MM.1S (cell line): ENCODE data around the gene ARHGAP28.
A peak's percentile ranks its signal among the peaks of the same experiment; 100 is the strongest.

Source experiments
- DNase-seq: peaks from one replicate; pipeline ENCODE4 v3.0.0-alpha.2; 2015
- H2AFZ ChIP-seq: fragments of 300-600 bp; sonication (generic); 2 replicates; pipeline ENCODE4 v1.6.0; 2016; ENCODE audit warnings: antibody characterized with exemption, low read length
- H3F3A ChIP-seq: fragments of 300-600 bp; sonication (generic); 2 replicates; pipeline ENCODE4 v1.6.1; 2016; ENCODE audit warnings: mild to moderate bottlenecking, antibody characterized with exemption, low read length, moderate library complexity, mixed read lengths; ENCODE audit not compliant: insufficient read depth
- H3K27ac ChIP-seq: fragments of 300-600 bp; sonication (generic); 2 replicates; pipeline ENCODE4 v1.5.1; 2016; ENCODE audit warnings: mild to moderate bottlenecking, low read length
- H3K27me3 ChIP-seq: fragments of 300-600 bp; sonication (generic); replicated peaks from 2 replicates; pipeline ENCODE4 v1.6.0; 2016; ENCODE audit warnings: low read length; ENCODE audit not compliant: insufficient read depth
- H3K36me3 ChIP-seq: fragments of 300-600 bp; sonication (generic); replicated peaks from 2 replicates; pipeline ENCODE4 v1.6.1; 2016; ENCODE audit warnings: mild to moderate bottlenecking, low read length, mixed read lengths; ENCODE audit not compliant: insufficient read depth
- H3K4me1 ChIP-seq: fragments of 300-600 bp; sonication (generic); 2 replicates; pipeline ENCODE4 v1.6.1; 2016; ENCODE audit warnings: low read length, mixed read lengths
- H3K4me2 ChIP-seq: fragments of 300-600 bp; sonication (generic); 2 replicates; pipeline ENCODE4 v1.6.0; 2016; ENCODE audit warnings: low read depth, low read length
- H3K4me3 ChIP-seq: fragments of 300-600 bp; sonication (generic); 2 replicates; pipeline ENCODE4 v1.5.1; 2016; ENCODE audit warnings: low read length, mixed read lengths
- H3K79me2 ChIP-seq: fragments of 300-600 bp; sonication (generic); 2 replicates; pipeline ENCODE4 v1.6.1; 2016; ENCODE audit warnings: mixed run types, low read length, mixed read lengths
- H3K9ac ChIP-seq: fragments of 300-600 bp; sonication (generic); 2 replicates; pipeline ENCODE4 v1.6.1; 2016; ENCODE audit warnings: low read length, mixed read lengths
- H3K9me2 ChIP-seq: fragments of 300-600 bp; sonication (generic); replicated peaks from 2 replicates; pipeline ENCODE4 v1.6.1; 2016; ENCODE audit warnings: mild to moderate bottlenecking, low read length, mixed read lengths; ENCODE audit not compliant: insufficient read depth
- H3K9me3 ChIP-seq: fragments of 300-600 bp; sonication (generic); replicated peaks from 2 replicates; pipeline ENCODE4 v1.6.1; 2016; ENCODE audit warnings: mild to moderate bottlenecking, low read length, mixed read lengths; ENCODE audit not compliant: insufficient read depth
- H4K20me1 ChIP-seq: fragments of 300-600 bp; sonication (generic); 2 replicates; pipeline ENCODE4 v1.6.1; 2016; ENCODE audit warnings: mild to moderate bottlenecking, low read length, moderate library complexity, mixed read lengths; ENCODE audit not compliant: insufficient read depth
- CTCF ChIP-seq: fragments of 300-600 bp; sonication (generic); IDR thresholded peaks from 2 replicates; pipeline ENCODE4 v1.5.1; 2016; ENCODE audit warnings: antibody characterized with exemption, low read length, mixed read lengths
- EZH2 ChIP-seq: fragments of 300-600 bp; sonication (generic); optimal IDR thresholded peaks from 2 replicates; pipeline ENCODE3; 2017; ENCODE audit warnings: low read depth, mild to moderate bottlenecking, antibody characterized with exemption, low read length, mixed read lengths
- EZH2phosphoT487 ChIP-seq: fragments of 300-600 bp; sonication (generic); IDR thresholded peaks from 2 replicates; pipeline ENCODE4 v1.6.1; 2018; ENCODE audit warnings: antibody characterized with exemption, low read length

The ARHGAP28 gene

GRCh38 chr18:6755107-6755506 is 25.6 kb downstream of the ARHGAP28 start:
- Histone ChIP-seq H3K4me2 (no peak overlapping the region), H3F3A (no peaks in the 10 kb centered on the region), H3K36me3 (no peaks in the 10 kb centered on the region), H3K79me2 (no peaks in the 10 kb centered on the region), H4K20me1 (no peaks in the 10 kb centered on the region), H3K9me3 (no peaks in the 10 kb centered on the region), H3K27me3 (no peaks in the 10 kb centered on the region), H3K4me1 (peaks cover 11% of the 10 kb centered on the region), H3K4me3 (no peak overlapping the region), H3K9me2 (no peaks in the 10 kb centered on the region), H2AFZ (no peak overlapping the region), H3K9ac (no peak overlapping the region), H3K27ac (no peak overlapping the region)
- no peak for DNase-seq
- TF ChIP-seq CTCF, result no peak
- TF ChIP-seq EZH2, result no peak
- TF ChIP-seq EZH2phosphoT487, result no peak

- Histone ChIP-seq H3K27ac (no peak overlapping the region), H4K20me1 (no peaks in the 10 kb centered on the region), H3K9me3 (no peaks in the 10 kb centered on the region), H3K4me3 (no peak overlapping the region), H3K9ac (no peak overlapping the region), H3K4me2 (no peak overlapping the region), H3F3A (no peaks in the 10 kb centered on the region), H3K4me1 (peaks cover 14% of the 10 kb centered on the region), H3K79me2 (no peaks in the 10 kb centered on the region), H3K27me3 (no peaks in the 10 kb centered on the region), H2AFZ (no peak overlapping the region), H3K36me3 (no peaks in the 10 kb centered on the region), H3K9me2 (no peaks in the 10 kb centered on the region)
- no peak for DNase-seq
- no peak for TF ChIP-seq CTCF
- TF ChIP-seq EZH2phosphoT487, result no peak
- no peak for TF ChIP-seq EZH2
Measured at GRCh38 chr18:6757931-6758330, 28.4 kb downstream of the ARHGAP28 start.

- Histone ChIP-seq H3K9me2 (no peaks in the 10 kb centered on the region), H3K4me3 (no peak overlapping the region), H3K27me3 (no peaks in the 10 kb centered on the region), H3K4me1 (peaks cover 14% of the 10 kb centered on the region), H3K36me3 (no peaks in the 10 kb centered on the region), H3F3A (no peaks in the 10 kb centered on the region), H3K79me2 (no peaks in the 10 kb centered on the region), H2AFZ (no peak overlapping the region), H3K9me3 (no peaks in the 10 kb centered on the region), H3K4me2 (peak overlapping the region; percentile 28; the same call in 1 of the 2 replicates), H3K9ac (no peak overlapping the region), H3K27ac (no peak overlapping the region), H4K20me1 (no peaks in the 10 kb centered on the region)
- peak; percentile 61 for DNase-seq
- no peak for TF ChIP-seq EZH2phosphoT487
- no peak for TF ChIP-seq CTCF
- no peak for TF ChIP-seq EZH2
Measured at GRCh38 chr18:6759579-6759978, 30.1 kb downstream of the ARHGAP28 start.
